GM18517 (cell line): ENCODE data around the gene SPEN.
"Not testable (repeated sequence)": the region's sequence is repeated elsewhere in the genome, so short reads cannot be mapped to it uniquely, and the experiment has no call there.

ENCODE experiments used
- ATAC-seq: cut with Tn5 transposase; IDR thresholded peaks from one replicate; pipeline ENCODE4 v1.9.1; 2021; ENCODE audit warnings: mild to moderate bottlenecking, moderate library complexity; ENCODE audit not compliant: unreplicated experiment

SPEN gene

GRCh38 chr1:15856888-15857287, 9.4 kb downstream of the SPEN start:
- no peak for ATAC-seq

GRCh38 chr1:15858069-15858670, 10.7 kb downstream of the SPEN start:
- ATAC-seq, result no peak

- no peak for ATAC-seq
Measured at GRCh38 chr1:15858672-15859372, 11.3 kb downstream of the SPEN start.

- no peak for ATAC-seq
Measured at GRCh38 chr1:15863156-15863901, 15.8 kb downstream of the SPEN start.

GRCh38 chr1:15866721-15867201, 19.3 kb downstream of the SPEN start:
- no peak for ATAC-seq

GRCh38 chr1:15867288-15867687, 19.8 kb downstream of the SPEN start:
- no peak for ATAC-seq

- ATAC-seq, result no peak
Measured at GRCh38 chr1:15869413-15869812, 21.9 kb downstream of the SPEN start.

GRCh38 chr1:15870421-15870820, 22.9 kb downstream of the SPEN start:
- ATAC-seq, result no peak

- no peak for ATAC-seq
Measured at GRCh38 chr1:15874471-15874870, 27.0 kb downstream of the SPEN start.

GRCh38 chr1:15876357-15877055, 29.0 kb downstream of the SPEN start:
- ATAC-seq, result no peak

- ATAC-seq, result no peak
Measured at GRCh38 chr1:15881961-15882360, 34.5 kb downstream of the SPEN start.

GRCh38 chr1:15882665-15883064, 35.2 kb downstream of the SPEN start:
- ATAC-seq, result no peak

GRCh38 chr1:15883326-15883725, 35.8 kb downstream of the SPEN start:
- ATAC-seq, result no peak

- ATAC-seq, result no peak
Measured at GRCh38 chr1:15884477-15884876, 37.0 kb downstream of the SPEN start.

GRCh38 chr1:15885269-15885668, 37.8 kb downstream of the SPEN start:
- ATAC-seq, result no peak

GRCh38 chr1:15885701-15886610, 38.4 kb downstream of the SPEN start:
- no peak for ATAC-seq

- no peak for ATAC-seq
Measured at GRCh38 chr1:15886611-15887167, 39.2 kb downstream of the SPEN start.

- ATAC-seq, result not testable (repeated sequence)
Measured at GRCh38 chr1:15892857-15893599, 45.5 kb downstream of the SPEN start.

GRCh38 chr1:15895233-15895632, 47.7 kb downstream of the SPEN start:
- no peak for ATAC-seq
